ENCODE results near the gene GNB5. TPM values are rescaled to one million over a fixed set of nuclear protein-coding genes. Genes with fewer than 3 reads are reported as not detected.

The GNB5 gene
- total RNA-seq, 2 donors from 2014 or later: 6.0 to 7.9 TPM

DNA sequence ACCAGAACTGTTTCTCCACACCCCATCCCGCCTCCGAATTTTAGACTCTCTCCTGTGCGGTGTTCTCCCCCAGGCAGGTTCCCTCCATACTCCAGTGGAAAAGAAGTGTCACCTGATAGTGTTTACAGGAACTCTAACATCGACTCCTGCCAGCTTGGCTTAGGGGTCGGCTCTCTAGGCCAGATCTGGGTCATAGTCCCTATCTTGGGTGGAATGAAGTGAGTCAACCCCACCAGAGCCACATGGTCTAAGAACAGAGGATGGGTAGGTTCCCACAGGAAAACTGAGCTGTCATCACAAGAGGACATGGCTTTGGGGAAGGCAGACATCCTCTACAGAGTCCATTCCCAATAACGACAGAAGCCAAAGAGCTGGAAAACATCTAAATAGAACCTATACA, 84.6 kb downstream of the GNB5 start:
- no peak overlapping the region for H3K4me3 ChIP-seq
- TF ChIP-seq, protein P1, sequence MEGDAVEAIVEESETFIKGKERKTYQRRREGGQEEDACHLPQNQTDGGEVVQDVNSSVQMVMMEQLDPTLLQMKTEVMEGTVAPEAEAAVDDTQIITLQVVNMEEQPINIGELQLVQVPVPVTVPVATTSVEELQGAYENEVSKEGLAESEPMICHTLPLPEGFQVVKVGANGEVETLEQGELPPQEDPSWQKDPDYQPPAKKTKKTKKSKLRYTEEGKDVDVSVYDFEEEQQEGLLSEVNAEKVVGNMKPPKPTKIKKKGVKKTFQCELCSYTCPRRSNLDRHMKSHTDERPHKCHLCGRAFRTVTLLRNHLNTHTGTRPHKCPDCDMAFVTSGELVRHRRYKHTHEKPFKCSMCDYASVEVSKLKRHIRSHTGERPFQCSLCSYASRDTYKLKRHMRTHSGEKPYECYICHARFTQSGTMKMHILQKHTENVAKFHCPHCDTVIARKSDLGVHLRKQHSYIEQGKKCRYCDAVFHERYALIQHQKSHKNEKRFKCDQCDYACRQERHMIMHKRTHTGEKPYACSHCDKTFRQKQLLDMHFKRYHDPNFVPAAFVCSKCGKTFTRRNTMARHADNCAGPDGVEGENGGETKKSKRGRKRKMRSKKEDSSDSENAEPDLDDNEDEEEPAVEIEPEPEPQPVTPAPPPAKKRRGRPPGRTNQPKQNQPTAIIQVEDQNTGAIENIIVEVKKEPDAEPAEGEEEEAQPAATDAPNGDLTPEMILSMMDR (IDR thresholded peaks at IDR 0.05): no peak
- no peak overlapping the region for H3K9ac ChIP-seq (ENCODE audit: low read depth in 2 of 2, low read length in 2 of 2)
- H3K4me1 ChIP-seq: peaks cover under 1% of the 10 kb centered on the region
- no peak for DNase-seq
- intact Hi-C loops (cut with DNase I): no loop called here
- no peaks in the 10 kb centered on the region for H3K27me3 ChIP-seq
- H3K27ac ChIP-seq: no peak overlapping the region
- H3K36me3 ChIP-seq: no peaks in the 10 kb centered on the region
- no peaks in the 10 kb centered on the region for H3K9me3 ChIP-seq

DNA sequence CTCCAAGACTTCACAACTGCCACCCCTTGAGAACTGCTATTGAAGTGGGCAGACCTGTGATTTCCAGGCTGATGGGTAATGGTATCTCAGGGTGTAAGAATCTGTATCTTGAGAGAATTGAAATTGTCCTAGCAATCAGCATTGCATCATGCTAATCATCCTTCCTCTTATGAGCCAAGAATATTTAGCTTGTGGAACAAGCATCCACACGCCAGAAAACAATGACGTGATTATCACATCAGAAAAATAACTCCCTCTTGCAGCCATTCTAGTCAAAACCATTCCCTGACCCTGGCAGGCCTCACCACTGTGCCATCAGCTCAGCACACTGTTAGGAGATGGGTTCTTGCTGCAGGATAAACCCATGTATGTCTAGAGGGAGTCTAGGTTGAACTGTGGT, 85.3 kb downstream of the GNB5 start:
- no peak overlapping the region for H3K4me3 ChIP-seq
- DNase-seq: no peak
- no peak overlapping the region for H3K9ac ChIP-seq (ENCODE audit: low read depth in 2 of 2, low read length in 2 of 2)
- no peaks in the 10 kb centered on the region for H3K9me3 ChIP-seq
- H3K27ac ChIP-seq: no peak overlapping the region
- intact Hi-C loops (cut with DNase I): no loop called here
- TF ChIP-seq, protein P1 (IDR thresholded peaks at IDR 0.05): no peak
- H3K27me3 ChIP-seq: no peaks in the 10 kb centered on the region
- no peaks in the 10 kb centered on the region for H3K36me3 ChIP-seq
- H3K4me1 ChIP-seq: no peaks in the 10 kb centered on the region

DNA sequence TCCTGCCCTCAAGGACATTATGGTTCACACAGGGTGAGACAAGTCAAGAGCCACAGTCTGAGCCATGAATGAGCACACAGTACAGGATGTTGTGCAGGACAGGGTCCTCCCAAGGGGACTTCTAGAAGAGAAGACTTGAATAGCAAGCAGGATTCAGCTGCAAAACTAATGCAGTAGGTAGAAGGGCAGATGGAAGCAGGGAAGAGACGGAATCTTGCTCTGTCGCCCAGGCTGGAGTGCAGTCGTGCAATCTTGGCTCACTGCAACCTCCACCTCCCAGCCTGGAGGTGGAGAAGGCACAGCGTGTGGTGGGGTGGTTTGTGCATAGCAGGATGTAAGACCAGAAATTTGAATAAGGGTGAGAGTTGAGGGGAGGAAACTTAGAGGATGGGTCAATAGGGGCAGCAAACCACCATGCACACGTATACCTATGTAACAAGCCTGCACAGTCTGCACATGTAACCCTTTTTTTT, 86.6 kb downstream of the GNB5 start:
- Histone ChIP-seq H3K27me3 (no peaks in the 10 kb centered on the region), H3K36me3 (no peaks in the 10 kb centered on the region), H3K4me1 (no peaks in the 10 kb centered on the region), H3K27ac (no peak overlapping the region), H3K4me3 (no peak overlapping the region), H3K9ac (ENCODE audit: low read depth in 2 of 2, low read length in 2 of 2) (no peak overlapping the region), H3K9me3 (no peaks in the 10 kb centered on the region)
- no peak for DNase-seq
- TF ChIP-seq, protein P1 (IDR thresholded peaks at IDR 0.05): no peak
- intact Hi-C loops (cut with DNase I): no loop called here

DNA sequence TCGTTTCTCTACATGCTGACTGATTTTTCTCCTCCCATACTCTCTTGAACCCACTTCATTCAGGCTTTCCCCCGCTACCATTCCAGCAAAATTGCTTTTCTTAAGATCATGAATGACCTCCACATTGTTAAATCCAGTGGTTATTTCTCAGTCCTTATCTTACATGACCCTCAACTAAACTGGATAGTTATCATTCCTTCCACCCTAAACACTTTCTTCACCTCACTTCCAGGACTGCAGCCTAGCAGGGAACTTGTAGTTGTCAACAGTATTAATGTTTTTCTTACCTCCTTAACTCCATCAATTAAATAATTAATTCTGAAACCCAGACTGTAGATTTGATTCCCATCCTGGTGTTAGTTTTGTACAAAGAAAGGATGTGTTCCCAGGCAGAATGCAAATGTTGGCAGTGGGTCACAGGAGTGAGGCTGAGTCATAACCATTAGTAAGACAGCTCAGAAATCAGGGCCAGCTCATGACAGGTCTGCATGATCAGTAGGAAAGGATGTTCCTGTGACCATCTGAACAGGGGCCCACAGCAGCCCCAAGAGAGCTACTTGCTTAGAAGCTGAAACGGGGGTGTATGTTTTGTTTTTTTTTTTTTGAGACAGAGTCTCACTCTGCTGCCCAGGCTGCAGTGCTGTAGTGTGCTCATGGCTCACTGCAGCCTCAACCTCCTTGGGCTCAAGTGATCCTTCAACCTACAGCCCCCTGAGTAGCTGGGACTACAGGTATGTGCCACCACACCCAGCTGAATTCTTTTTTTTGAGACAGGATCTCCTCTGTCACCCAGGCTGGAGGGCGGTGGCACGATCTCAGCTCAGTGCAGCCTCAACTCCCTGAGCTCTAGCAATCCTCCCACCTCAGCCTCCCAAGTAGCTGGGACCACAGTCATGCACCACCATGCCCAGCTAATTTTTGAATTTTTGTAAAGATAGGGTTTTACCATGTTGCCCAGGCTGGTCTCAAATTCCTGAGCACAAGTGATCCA, 87.7 kb downstream of the GNB5 start:
- no peaks in the 10 kb centered on the region for H3K36me3 ChIP-seq
- no peak for DNase-seq
- H3K9me3 ChIP-seq: no peaks in the 10 kb centered on the region
- no peak overlapping the region for H3K9ac ChIP-seq (ENCODE audit: low read depth in 2 of 2, low read length in 2 of 2)
- TF ChIP-seq, protein P1 (IDR thresholded peaks at IDR 0.05): no peak
- no peak overlapping the region for H3K4me3 ChIP-seq
- no peak overlapping the region for H3K27ac ChIP-seq
- H3K27me3 ChIP-seq: no peaks in the 10 kb centered on the region
- H3K4me1 ChIP-seq: no peaks in the 10 kb centered on the region
- intact Hi-C loops (cut with DNase I): no loop called here

DNA sequence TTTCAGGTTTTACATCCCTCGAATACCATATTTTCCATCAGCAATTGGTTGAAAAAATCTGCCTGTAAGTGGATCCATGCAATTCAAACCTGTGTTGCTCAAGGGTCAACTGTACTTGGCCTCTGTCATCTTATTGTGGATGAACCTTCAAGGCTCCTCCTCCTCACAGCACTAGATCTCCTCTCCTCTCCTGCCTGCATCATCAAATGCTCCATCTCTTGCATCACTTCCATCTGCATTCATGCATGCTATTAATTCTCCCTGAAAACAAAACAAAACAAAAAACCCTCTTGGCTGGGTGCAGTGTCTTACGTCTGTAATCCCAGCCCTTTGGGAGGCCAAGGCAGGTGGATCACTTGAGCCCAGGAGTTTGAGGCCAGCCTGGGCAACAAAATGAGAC, 88.7 kb downstream of the GNB5 start:
- H3K4me3 ChIP-seq: no peak overlapping the region
- H3K4me1 ChIP-seq: no peaks in the 10 kb centered on the region
- intact Hi-C loops (cut with DNase I): no loop called here
- H3K27me3 ChIP-seq: no peaks in the 10 kb centered on the region
- no peaks in the 10 kb centered on the region for H3K9me3 ChIP-seq
- no peak for DNase-seq
- H3K36me3 ChIP-seq: no peaks in the 10 kb centered on the region
- TF ChIP-seq, protein P1 (IDR thresholded peaks at IDR 0.05): no peak
- H3K9ac ChIP-seq (ENCODE audit: low read depth in 2 of 2, low read length in 2 of 2): no peak overlapping the region
- H3K27ac ChIP-seq: no peak overlapping the region

Data from colonic mucosa (tissue), 4 donors.